ENCODE measurements around the gene RAMP3. TPM values are rescaled to one million over a fixed set of nuclear protein-coding genes. Genes with fewer than 3 reads are reported as not detected.

The RAMP3 gene
- total RNA-seq, 1 experiment from 2014 or later: 0.13 TPM

GRCh38 chr7:45190406-45191165 is 33.0 kb downstream of the RAMP3 start:
- no peak overlapping the region for H3K27ac ChIP-seq (ENCODE audit: low read length)
- no peak for TF ChIP-seq CTCF (IDR thresholded peaks at IDR 0.05)
- no peak for TF ChIP-seq SIN3A (IDR thresholded peaks at IDR 0.05; ENCODE audit: borderline replicate concordance, insufficient read depth, low read depth, low read length)
- TF ChIP-seq POLR2AphosphoS5 (IDR thresholded peaks at IDR 0.05; ENCODE audit: low read depth, low read length): no peak
- no peak for TF ChIP-seq TCF7L2 (IDR thresholded peaks at IDR 0.05; ENCODE audit: low read depth, low read length)
- no TSS peak for BruUV-seq (replicated peaks)
- CTCF ChIA-PET: no interaction called here
- no peaks in the 10 kb centered on the region for H3K36me3 ChIP-seq (ENCODE audit: control insufficient read depth, insufficient read depth, low read length)
- no peaks in the 10 kb centered on the region for H3K9me3 ChIP-seq (ENCODE audit: control insufficient read depth, insufficient read depth, low read depth, low read length)
- in situ Hi-C loops (cut with HindIII; ENCODE audit: low pct_unique_long_range_greater_than_20kb, low sequenced_read_pairs): no loop called here
- POLR2A ChIA-PET: no interaction called here
- no peak overlapping the region for H3K4me3 ChIP-seq (ENCODE audit: low read depth in 2 of 2, low read length in 2 of 2)
- no peak for DNase-seq (ENCODE audit: low read depth, low spot score)
- no peak for ATAC-seq
- H3K27me3 ChIP-seq (ENCODE audit: control insufficient read depth, insufficient read depth, low read length): peaks cover 6% of the 10 kb centered on the region
- no peaks in the 10 kb centered on the region for H3K4me1 ChIP-seq (ENCODE audit: control insufficient read depth, insufficient read depth, low read length)
- intact Hi-C loops (cut with micrococcal nuclease; ENCODE audit: unreplicated experiment): no loop called here

- Histone ChIP-seq H3K4me1 (ENCODE audit: control insufficient read depth, insufficient read depth, low read length) (no peaks in the 10 kb centered on the region), H3K36me3 (ENCODE audit: control insufficient read depth, insufficient read depth, low read length) (no peaks in the 10 kb centered on the region), H3K27ac (ENCODE audit: low read length) (no peak overlapping the region), H3K4me3 (ENCODE audit: low read depth in 2 of 2, low read length in 2 of 2) (no peak overlapping the region), H3K27me3 (ENCODE audit: control insufficient read depth, insufficient read depth, low read length) (peaks cover 8% of the 10 kb centered on the region), H3K9me3 (ENCODE audit: control insufficient read depth, insufficient read depth, low read depth, low read length) (no peaks in the 10 kb centered on the region)
- in situ Hi-C loops (cut with HindIII; ENCODE audit: low pct_unique_long_range_greater_than_20kb, low sequenced_read_pairs) (no loop called here), intact Hi-C loops (cut with micrococcal nuclease; ENCODE audit: unreplicated experiment) (no loop called here)
- ATAC-seq (no peak), DNase-seq (ENCODE audit: low read depth, low spot score) (no peak)
- TF ChIP-seq TCF7L2 (IDR thresholded peaks at IDR 0.05; ENCODE audit: low read depth, low read length) (no peak), SIN3A (IDR thresholded peaks at IDR 0.05; ENCODE audit: borderline replicate concordance, insufficient read depth, low read depth, low read length) (no peak), REST (IDR thresholded peaks at IDR 0.05; ENCODE audit: insufficient read depth in 1 of 2, low read depth in 2 of 2, low read length in 1 of 2) (no peak), POLR2AphosphoS5 (IDR thresholded peaks at IDR 0.05; ENCODE audit: low read depth, low read length) (no peak), CTCF (IDR thresholded peaks at IDR 0.05) (no peak)
- CTCF ChIA-PET: no interaction called here
- BruUV-seq (replicated peaks): no TSS peak
- POLR2A ChIA-PET: no interaction called here
Observed at GRCh38 chr7:45191396-45191795, 33.8 kb downstream of the RAMP3 start.

All from Panc1 (cell line).